ENCODE measurements around the gene CX3CL1.
A peak's percentile ranks its signal among the peaks of the same experiment; 100 is the strongest.
"Not testable (repeated sequence)": the region's sequence is repeated elsewhere in the genome, so short reads cannot be mapped to it uniquely, and the experiment has no call there.

CX3CL1 gene

DNA sequence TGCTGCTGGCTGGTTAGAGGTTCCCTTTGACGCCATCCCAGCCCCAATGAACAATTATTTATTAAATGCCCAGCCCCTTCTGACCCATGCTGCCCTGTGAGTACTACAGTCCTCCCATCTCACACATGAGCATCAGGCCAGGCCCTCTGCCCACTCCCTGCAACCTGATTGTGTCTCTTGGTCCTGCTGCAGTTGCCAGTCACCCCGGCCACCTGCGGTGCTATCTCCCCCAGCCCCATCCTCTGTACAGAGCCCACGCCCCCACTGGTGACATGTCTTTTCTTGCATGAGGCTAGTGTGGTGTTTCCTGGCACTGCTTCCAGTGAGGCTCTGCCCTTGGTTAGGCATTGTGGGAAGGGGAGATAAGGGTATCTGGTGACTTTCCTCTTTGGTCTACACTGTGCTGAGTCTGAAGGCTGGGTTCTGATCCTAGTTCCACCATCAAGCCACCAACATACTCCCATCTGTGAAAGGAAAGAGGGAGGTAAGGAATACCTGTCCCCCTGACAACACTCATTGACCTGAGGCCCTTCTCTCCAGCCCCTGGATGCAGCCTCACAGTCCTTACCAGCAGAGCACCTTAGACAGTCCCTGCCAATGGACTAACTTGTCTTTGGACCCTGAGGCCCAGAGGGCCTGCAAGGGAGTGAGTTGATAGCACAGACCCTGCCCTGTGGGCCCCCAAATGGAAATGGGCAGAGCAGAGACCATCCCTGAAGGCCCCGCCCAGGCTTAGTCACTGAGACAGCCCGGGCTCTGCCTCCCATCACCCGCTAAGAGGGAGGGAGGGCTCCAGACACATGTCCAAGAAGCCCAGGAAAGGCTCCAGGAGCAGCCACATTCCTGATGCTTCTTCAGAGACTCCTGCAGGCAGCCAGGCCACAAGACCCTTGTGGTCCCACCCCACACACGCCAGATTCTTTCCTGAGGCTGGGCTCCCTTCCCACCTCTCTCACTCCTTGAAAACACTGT is 11.3 kb downstream of the CX3CL1 start:
- DNase-seq = no peak

DNA sequence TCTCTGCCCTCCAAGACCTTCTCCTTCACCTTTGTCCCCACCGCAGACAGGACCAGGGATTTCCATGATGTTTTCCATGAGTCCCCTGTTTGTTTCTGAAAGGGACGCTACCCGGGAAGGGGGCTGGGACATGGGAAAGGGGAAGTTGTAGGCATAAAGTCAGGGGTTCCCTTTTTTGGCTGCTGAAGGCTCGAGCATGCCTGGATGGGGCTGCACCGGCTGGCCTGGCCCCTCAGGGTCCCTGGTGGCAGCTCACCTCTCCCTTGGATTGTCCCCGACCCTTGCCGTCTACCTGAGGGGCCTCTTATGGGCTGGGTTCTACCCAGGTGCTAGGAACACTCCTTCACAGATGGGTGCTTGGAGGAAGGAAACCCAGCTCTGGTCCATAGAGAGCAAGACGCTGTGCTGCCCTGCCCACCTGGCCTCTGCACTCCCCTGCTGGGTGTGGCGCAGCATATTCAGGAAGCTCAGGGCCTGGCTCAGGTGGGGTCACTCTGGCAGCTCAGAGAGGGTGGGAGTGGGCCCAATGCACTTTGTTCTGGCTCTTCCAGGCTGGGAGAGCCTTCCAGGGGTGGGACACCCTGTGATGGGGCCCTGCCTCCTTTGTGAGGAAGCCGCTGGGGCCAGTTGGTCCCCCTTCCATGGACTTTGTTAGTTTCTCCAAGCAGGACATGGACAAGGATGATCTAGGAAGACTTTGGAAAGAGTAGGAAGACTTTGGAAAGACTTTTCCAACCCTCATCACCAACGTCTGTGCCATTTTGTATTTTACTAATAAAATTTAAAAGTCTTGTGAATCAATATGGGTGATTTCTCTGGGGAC is 12.2 kb downstream of the CX3CL1 start:
- peak; percentile 11 to 31 for DNase-seq

DNA sequence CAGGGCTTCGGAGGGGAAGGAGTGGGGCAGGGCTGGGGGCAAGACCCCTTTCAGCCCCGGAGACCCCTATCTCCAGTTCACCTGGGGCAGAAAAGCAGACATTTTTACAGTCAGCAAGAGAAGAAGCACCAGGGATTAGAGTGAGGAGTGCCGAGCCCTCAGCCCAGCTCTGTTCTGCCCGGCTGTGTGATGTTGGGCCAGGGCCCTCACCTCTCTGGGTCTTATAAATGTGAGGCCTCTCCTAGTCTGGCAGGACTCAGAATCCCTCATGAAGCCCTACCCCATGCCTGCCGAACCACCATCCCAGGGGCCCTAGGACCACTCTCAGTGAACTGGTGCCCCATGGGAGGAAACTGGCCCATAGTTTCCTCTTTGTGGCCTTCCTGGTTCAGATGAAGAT is 12.8 kb downstream of the CX3CL1 start:
- DNase-seq = no peak

DNA sequence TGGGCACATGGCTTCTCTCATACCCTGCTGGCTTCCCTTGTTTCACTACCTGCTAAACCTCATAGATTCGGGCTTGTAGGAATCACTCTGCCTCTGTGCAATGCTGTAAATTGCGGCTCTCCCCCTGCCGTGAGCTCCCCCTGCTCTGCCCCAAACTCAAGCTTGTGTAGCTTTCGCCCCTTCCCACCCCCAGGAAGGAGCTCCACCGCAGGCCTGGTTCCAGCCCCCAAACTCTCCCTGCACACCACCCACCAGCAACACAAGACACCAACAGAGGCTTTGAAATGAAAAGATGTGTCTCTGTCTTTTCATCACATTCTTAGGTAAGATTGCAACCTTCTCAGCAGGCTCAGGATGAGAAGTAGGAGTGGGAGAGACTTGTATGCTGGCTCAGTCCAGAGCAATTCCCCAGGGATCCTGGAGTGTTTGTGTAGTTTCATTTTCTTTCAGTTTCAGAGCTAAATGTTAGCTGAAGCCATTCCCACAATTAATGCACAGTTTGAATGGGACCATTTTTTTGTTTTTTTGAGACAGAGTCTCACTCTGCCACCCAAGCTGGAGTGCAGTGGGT is 14.2 kb downstream of the CX3CL1 start:
- DNase-seq = no peak

DNA sequence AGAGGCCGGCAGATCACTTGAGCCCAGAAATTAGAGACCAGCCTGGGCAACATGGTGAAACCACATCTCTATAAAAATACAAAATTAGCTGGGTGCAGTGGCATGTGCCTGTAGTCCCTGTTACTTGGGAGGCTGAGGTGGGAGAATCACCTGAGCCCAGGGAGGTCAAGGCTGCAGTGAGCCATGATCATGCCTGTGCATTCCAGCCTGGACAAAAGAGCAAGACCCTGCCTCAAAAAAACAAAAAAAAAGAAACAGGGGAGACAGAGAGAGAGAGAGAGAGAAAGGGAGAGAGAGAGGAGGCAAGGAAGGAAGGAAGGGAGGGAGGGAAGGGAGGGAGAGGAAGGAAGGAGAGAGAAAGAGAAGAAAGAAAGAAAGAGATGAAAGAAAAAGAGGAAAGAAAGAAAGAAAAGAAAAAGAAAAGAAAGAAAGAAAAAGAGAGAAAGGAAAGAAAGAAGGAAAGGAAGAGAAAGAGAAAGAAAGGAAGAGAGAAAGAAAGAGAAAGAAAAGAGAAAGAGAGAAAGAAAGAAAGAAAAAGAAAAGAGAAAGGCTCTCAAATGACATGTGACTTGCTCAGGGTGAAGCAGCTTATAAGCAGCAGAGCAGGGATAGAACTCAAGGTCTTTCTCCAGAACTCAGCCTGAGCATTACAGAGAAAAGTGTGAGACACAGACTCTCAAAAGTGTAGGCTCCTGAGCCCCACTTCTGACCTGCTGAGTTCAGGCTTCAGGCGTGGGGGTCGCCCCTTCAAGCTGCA is 15.5 kb downstream of the CX3CL1 start:
- DNase-seq = no peak

DNA sequence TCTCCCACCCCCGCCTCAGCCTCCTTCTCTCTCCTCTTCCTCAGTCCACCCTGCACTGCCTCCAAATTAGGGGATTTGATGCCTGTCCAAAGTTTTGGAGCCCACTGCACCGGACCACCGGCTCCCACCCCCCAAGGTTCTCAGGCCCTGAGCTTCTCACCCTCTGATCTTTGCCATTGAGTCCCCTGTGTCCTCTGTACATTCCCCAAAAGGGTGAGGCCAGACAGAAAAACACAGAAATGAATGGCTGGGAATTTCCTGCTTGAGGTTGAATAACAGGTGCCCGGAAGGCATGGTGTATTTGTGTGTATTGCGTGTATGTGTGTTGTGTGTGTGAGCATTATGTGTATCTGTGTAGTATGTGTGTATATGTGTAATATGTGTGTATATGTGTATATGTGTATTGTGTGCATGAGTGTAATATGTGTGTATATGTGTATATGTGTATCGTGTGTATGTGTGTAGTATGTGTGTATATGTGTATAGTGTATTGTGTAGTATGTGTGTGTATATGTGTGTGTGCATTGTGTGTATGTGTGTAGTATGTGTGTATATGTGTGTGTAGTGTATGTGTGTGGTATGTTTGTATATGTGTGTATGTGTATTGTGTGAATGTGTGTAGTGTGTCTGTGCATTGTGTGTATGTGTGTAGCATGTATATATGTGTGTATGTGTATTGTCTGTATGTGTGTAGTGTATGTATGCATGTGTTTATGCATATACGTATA is 16.2 kb downstream of the CX3CL1 start:
- DNase-seq = no peak

DNA sequence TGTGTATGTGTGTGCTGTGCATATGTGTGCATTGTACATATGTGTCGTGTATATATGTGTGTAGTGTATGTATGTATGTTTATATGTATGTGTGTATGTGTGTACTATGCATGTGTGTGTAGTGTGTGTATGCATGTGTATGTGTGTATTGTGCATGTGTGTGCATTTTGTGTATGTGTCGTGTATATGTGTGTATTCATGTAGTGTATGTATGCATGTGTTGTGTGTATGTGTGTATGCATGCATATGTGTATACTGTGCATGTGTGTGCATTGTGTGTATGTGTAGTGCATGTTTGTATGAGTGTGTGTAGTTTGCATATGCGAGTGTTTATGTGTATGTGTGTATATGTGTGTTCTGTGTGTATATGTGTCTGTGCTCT is 16.8 kb downstream of the CX3CL1 start:
- no peak for DNase-seq

DNA sequence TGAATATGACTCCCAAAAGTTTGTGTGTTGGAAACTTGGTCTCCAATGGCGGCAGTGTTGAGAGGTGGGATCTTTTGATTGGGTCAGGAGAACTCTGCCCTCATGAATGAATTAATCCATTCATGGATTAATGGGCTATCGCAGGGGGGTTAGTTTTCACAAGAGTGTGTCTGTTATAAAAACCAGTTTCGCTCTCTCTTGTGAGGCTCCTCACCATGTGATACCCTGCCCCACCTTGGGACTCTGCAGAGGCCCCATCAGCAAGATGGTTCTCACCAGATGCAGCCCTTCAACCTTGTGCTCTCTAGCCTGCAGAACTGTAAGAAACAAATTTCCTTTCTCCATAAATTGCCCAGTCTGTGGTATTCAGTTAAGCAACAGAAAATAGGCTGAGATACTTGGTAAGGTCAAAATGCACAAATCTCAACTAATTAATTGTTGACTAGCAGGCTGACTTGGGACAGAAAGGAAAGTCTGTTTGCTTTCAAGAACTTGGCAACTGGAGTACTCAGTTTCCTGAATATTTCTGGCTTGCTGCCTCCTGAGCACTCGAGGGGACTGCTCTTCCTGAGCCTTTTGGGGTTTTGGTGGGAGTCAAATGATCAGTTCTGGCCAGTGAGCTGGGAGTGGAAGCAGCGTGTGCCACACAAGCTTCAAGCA is 18.5 kb downstream of the CX3CL1 start:
- no peak for DNase-seq

DNA sequence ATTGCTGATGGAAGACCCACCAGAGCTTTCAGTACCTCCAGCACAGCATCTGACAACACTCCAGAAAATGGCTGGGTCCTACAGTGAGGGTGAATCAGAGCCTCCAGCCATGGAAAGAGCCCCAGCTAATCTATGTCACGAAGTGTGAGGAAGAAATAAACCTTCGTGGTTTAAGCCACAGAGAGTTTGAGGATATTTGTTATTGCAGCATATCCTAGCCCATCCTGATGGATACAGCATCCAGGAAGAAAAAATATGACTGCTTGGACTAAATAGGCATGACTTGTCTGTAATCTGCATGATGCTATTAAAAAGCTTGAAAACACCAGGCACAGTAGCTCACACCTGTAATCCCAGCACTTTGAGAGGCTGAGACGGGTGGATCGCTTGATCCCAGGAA is 19.0 kb downstream of the CX3CL1 start:
- no peak for DNase-seq

DNA sequence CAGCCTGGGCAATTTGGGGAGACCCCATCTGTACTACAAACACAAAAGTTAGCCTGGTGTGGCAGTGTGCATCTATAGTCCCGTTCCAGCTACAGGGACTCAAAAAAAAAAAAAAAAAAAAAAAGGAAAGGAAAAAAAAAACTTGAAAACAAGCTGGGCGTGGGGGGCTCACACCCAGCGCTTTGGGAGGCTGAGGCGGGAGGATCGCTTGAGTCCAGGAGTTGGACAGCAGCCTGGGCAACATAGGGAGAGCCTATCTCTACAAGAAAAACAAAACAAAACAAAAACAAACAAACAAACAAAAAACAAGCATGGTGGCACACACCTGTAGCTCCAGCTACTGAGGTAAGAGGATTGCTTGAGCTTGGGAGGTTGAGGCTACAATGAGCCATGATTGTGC is 19.4 kb downstream of the CX3CL1 start:
- DNase-seq = no peak

DNA sequence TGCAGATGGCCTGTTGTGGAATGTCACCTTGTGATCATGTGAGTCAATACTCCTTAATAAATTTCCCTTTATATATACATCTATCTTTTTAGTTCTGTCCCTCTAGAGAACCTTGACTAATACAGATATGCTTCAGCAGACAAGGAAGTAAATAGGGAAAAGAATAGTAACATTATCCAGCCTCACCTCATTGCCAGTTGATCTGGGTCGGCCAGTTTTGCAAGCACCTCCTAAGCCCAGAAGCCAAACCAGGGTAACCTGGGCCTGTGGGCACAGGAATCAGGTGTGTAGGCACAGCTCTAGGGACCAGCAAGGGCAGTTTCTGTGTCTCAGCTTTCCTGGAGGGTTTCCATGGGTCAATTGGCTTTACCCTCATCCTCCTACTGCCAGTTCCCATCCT is 20.4 kb downstream of the CX3CL1 start:
- DNase-seq = no peak

DNA sequence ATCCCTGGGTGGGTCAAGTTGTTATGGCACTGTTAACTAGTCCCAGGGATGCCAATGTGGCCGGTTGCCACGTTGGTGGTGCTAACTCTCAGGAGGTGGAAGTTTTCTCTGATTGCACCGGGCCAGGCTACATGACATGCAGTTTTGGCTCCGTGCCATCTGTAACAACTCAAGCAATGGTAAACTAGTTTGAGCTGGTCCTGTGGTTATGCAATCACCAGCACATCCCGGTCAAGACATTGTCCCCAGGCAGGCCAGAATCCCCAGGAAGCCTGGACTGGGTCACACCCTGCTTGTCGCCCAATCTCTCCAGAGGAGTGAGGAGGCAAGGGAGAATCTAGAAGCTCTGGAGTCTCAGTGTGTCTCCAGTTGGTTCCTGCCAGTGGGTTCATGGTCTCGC is 22.2 kb downstream of the CX3CL1 start:
- DNase-seq = no peak

DNA sequence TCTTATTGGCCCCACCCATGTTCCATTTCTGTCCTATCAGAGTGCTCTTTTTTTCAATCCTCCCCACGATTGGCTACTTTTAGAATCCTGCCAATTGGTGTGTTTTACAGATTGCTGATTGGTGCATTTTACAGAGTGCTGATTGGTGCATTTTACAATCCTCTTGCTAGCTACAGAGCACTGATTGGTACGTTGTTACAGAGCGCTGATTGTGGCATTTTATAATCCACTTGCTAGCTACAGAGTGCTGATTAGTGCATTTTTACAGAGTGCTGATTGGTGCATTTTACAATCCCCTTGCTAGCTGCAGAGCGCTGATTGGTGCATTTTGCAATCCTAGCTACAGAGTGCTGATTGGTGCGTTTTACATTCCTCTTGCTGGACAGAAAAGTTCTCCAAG is 22.7 kb downstream of the CX3CL1 start:
- DNase-seq = no peak

DNA sequence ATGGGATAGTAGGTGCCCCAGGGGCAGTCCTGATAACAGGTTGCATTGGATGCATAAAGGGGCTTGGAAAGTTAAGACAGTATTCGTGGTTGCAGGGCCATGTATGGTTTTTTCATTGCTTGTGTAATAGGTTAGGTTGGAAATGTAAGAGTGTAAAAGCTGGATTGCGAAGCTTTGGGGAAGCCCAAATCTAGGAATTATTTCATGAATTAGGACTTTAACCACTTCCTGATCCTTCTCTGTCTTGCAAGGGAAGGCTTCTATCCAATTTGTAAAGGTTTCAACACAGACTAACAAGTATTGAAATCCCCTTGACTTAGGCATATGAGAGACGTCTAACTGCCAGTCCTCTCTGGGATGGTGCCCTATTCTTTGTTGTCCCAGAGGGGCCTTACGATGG is 24.5 kb downstream of the CX3CL1 start:
- no peak for DNase-seq

DNA sequence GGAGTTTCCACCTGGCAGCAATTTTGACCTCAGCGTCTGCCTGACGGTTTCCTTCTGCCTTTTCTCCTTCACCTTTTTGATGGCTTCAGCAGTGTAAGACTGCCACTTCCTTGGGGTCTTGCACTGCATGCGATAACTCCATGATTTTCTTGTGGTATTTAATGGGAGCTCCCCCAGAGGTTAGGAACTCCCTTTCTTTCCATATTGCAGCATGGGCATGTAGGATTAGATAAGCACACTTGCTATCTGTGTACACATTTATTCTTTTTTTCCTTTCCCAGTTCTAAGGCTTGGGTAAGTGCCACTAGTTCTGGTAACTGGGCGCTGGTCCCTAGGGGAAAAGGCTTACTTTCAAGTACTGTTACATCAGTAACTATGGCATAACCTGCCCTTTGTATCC is 25.2 kb downstream of the CX3CL1 start:
- DNase-seq = not testable (repeated sequence)

DNA sequence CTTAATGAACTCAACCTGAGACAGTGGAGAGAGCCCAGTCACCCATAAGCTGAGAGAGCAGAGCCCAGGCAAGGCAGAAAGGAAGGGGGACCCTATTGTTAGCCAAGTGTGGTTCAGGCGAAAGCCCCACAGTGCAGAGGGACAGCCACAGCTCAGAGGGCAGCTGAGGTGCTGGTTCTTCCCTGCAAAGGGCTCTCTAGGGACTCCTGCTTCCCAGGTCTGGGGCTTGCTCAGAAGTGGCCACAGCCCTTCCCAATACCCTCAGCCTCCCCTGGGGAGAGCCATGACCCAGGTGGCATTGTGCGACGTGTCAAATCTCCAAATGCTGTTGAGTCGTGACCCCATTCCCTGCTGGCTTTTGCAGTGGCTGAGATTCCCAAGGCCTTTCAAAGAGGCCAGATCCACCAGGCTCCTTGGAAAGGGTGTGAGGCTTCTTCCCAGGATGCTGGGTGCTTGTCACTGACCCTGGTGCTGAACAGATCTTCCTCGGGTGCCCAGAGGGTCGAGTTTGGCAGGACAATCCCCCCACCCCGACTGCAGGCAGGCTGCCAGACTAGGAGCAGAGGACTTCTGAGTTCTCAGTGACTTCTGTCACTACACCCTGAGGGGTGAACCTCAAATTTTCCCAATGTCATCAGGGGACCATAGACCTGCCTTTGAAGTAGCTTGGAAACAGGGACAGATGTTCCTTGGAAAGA is 29.8 kb downstream of the CX3CL1 start:
- no peak for DNase-seq

DNA sequence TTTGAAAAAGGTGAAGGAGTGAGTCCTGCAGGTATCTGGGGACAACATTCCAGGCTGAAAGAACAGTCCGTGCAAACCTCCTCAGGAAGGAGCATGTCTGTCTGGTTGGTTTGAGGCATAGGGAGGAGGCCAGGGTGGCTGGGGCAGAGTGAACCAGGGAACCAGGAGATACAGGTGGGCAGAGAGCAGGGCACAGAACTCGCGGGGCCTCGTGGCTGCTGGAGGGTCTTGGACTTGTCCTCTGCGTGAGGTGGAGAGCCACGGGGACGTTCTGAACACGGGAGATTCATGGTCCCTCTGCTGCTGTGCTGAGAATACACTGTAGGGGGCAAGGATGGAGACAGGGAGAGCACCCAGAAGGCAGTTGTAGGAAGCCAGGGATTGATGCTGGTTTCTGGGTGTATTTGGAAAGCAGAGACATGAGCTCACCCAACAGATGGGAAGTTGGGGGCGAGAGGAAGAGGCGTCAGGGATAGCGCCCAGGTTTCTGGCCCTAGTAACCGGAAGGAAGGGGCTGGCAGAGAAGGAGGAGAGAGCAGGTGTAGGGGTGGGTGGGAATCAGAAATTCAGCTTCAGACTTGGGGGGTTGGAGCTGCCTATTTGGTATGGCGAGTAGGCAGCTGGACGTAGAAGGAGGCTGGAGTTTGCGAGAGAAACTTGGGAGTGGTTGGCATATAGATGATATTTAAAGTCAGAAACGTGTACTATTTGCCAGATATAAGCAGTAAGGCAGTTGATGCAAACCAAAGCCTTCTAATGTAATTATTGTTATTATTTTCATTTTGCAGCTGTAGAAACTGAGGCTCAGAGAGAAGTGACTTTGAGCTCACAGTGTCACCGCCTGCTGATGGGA is 31.9 kb downstream of the CX3CL1 start, which contains the start of gene CCL17:
Gene CCL17, plus strand, starts transcription at position 803 of the 853 bp plus-strand sequence. CDS start 9,166 bp downstream, outside the sequence.
- no peak for DNase-seq

DNA sequence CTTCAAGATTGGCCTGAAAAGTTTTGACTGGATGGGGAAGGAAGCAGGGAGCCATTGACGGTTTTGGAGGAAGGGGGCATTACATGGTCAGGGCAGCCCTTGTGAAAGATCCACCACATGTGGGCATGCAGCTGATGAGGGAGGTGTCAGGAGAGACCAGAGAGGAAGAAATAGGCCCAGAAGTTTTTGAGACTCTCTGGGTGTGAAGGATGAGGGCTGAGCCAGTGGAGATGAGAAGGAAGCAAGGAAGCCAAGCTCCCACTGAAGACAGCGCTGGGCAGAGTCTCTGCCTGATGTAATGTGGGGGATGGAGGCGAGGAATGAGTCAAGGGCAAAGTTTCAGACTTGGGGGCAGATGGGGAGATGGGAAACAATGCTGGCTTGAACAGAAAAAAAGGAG is 32.8 kb downstream of the CX3CL1 start:
- no peak for DNase-seq

DNA sequence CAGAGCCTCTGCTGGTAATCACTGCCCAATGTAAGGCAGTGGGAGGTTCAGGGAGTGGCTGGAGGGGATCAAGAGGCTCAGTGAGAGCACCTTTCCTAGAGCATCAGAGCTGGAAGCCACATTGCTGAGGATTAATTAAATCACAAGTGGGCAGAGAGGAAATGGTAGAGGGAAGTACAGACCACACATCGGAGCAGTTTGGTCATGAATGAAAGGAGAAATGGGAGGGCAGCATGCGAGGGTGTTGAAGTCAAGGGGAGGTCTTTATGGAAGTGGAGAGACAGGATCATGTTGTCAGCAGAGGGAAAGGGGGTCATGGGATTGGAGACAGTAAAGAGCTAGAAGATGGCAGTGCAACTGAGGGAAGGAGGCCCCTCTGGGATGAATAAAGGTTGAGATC is 34.6 kb downstream of the CX3CL1 start:
- DNase-seq = no peak

Measured in AML-193 (cell line).